Measurements from ENCODE around the gene SPRING1.
A peak's percentile ranks its signal among the peaks of the same experiment; 100 is the strongest.

Gene SPRING1

DNA sequence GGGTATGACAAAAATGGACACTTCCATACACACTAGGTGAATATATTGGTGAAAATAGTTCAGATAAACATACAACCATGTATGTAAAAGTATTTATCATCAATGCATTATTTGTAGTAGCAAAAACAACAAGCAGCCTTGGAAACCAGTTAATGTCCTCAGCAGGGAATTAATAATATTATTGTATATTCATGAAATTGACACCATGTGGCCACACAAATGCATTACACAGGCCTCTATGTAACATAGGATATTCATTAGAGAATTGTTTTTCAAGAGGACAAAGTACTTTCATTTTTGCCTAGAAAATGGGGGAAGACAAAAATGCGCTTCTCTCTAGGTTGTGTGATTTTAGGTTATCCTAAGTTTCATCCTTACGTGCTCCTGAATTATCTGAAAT, 24.3 kb downstream of the SPRING1 start:
- no peak overlapping the region for H3K27ac ChIP-seq
- TF ChIP-seq, protein P1, sequence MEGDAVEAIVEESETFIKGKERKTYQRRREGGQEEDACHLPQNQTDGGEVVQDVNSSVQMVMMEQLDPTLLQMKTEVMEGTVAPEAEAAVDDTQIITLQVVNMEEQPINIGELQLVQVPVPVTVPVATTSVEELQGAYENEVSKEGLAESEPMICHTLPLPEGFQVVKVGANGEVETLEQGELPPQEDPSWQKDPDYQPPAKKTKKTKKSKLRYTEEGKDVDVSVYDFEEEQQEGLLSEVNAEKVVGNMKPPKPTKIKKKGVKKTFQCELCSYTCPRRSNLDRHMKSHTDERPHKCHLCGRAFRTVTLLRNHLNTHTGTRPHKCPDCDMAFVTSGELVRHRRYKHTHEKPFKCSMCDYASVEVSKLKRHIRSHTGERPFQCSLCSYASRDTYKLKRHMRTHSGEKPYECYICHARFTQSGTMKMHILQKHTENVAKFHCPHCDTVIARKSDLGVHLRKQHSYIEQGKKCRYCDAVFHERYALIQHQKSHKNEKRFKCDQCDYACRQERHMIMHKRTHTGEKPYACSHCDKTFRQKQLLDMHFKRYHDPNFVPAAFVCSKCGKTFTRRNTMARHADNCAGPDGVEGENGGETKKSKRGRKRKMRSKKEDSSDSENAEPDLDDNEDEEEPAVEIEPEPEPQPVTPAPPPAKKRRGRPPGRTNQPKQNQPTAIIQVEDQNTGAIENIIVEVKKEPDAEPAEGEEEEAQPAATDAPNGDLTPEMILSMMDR (conservative IDR thresholded peaks at IDR 0.05): no peak; the same call in 1 of the 2 replicates
- TF ChIP-seq ZFX (IDR thresholded peaks at IDR 0.05): no peak

DNA sequence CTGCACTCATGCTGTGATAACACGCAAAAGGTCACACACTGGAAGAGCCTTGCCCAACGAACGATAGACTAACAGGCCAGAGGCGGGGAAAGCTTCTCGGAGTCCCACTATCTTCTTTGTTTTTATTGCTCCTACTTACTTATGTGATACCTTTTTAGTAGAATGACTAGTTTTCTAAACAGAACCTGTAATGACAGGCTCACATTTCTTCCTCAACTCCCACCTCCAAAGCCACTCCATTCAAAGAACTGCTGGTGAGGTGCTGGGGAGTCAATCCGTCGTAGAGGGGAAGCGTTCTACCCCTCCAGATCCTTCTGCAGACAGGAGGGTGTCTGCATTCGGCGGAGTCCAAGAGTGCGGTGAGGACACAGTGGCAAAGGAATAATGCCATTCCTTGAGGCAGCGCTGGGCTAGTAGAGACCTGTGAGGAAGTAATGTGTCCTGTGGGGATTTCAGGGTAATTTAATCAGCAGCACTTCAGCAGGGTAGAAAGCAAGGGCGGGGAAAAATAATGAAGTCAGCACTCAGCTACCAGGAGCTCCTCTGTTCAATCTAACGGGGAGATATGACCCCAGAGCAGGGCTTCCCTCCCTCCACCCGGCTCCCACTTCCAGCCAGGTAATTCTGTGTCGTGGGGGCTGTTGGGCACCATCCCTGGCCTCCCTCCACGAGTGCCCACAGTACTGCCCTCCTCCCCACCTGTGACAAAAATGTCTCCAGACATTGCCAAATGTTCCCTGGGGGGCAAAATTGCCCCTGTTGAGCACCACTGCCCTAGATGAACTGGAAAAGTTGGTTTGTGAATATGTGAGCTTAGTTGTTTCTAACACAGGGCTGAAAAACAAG, 25.2 kb downstream of the SPRING1 start:
- TF ChIP-seq, protein P1 (conservative IDR thresholded peaks at IDR 0.05): no peak
- no peak for TF ChIP-seq ZFX (IDR thresholded peaks at IDR 0.05)
- H3K27ac ChIP-seq: no peak overlapping the region

DNA sequence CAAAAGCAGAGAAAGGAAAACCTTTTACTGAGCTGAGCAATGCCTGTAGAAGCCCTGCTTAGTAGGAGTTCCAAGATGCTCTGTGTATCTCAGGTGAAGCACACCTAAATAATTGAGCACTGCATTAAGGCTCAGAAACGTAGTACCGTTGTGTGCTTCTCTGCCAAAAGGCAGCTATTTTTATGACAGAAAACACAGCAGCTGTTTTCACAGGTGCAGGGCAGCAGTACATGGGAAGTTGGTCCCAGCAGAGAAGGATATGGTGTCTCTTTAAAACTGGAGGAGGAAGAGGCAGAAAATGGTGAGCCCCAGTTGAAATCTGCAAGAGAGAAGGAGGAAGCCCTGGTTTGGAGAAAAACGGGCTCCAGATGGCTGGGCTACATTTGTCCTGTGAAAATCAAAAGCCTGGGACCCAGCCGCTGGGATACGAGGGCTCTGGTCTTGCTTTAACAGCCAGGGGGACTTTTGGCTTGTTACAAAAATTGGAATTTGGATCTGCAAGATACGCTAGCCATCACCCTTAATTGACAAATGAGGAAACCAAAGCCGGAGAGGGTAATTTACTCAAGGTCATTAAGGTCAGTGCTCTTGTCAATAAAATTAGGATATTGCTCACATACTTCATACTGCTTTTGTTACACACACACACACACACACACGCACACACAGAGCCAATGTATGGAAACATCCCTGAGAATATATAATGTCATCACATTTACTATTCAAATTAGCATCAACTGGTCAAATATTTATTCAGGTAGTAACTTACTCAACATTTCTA, 27.3 kb downstream of the SPRING1 start:
- no peak overlapping the region for H3K27ac ChIP-seq
- TF ChIP-seq, protein P1 (conservative IDR thresholded peaks at IDR 0.05): no peak
- TF ChIP-seq ZFX (IDR thresholded peaks at IDR 0.05): no peak

DNA sequence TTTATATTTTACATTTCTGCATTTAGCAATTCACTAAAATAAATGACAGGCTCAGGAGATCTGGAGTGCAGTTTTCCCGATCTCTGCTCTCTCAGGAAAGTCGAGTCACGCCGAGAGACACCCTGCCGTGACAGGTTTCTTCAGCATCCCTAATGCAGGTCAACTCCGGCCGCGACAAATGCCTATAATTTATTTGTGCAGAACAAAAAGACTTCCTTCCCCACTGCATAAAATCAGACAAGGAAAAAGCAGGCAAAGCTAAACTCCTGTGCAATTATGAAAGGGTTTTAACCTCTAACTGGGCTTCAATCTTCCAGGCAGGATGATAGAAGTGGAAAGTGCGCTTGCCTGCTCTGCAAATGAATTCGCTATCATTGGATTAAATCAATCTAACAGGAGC, 28.1 kb downstream of the SPRING1 start:
- no peak overlapping the region for H3K27ac ChIP-seq
- TF ChIP-seq, protein P1 (conservative IDR thresholded peaks at IDR 0.05): no peak
- TF ChIP-seq ZFX (IDR thresholded peaks at IDR 0.05): no peak

DNA sequence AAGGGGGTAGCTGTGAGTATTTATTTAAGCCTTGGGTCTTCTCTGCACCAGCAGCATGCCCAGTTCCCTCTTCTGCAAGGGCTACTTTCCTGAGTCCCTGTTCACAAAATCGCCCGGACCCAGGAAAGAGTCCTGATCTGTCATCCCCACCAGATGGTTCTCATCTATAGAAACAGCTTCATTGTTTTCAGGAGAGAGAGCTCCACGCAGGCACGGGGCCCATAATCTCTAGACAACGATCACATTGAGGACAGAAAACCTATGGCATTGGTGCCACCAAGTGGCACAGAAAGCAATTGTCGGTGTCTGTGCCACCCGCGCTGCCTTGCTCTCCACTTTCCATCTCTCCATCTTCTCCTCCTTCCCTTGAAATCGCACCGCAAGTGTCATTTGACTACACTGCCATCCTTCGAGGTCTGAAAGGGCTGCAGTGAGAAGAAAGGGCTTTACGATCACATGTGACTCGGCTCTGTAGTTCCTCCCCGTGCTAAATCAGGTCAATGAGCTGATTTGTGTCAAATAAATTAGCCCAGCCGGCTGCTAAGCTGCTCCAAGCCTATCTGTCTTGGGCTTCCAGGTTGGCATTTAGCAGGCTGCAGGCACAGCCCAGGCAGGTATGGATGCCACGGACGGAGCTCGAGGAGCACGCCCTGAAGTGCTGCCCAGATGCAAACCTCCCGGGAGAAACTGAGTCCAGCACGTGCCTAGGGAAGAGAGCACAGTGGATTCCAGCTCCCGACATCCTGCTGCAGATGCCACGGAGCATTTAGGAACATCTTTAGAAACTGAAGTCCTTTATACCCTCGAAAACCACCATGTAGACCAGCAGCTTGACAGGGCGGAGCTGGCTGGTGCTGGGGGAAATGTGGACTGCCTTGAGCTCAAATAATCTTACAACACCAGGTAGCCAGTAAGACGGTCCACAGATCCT, 28.8 kb downstream of the SPRING1 start:
- TF ChIP-seq, protein P1 (conservative IDR thresholded peaks at IDR 0.05): peak; percentile 82
- TF ChIP-seq ZFX (IDR thresholded peaks at IDR 0.05): no peak

DNA sequence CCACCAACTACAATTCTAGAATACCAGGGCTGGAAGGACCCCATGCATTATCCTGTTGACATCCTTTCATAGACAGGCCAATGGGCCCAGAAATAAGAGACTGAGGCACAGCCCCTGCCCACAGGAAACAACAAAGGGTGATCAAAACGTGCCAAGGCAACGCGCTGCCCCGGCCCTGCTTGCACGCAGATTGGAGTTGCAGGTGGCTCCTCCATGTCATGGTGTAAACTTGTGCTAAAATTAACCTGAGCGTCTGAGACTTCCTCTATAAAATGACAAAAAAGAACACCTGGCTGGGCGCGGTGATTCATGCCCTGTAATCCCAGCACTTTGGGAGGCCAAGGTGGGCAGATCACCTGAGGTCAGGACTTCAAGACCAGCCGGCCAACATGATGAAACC, 30.1 kb downstream of the SPRING1 start:
- H3K27ac ChIP-seq: no peak overlapping the region
- TF ChIP-seq, protein P1 (conservative IDR thresholded peaks at IDR 0.05): no peak
- no peak for TF ChIP-seq ZFX (IDR thresholded peaks at IDR 0.05)

More for the DNA sequence above, 28.8 kb downstream of the SPRING1 start:
- no peak overlapping the region for H3K27ac ChIP-seq
